ENCODE data around the gene BMPR1B. TPM values are rescaled to one million over a fixed set of nuclear protein-coding genes. Genes with fewer than 3 reads are reported as not detected.

The BMPR1B gene
- total and polyA plus RNA-seq, 2 of the 4 experiments (the other 2 are of a cell fraction), result 0.24 to 0.90 TPM

- Histone ChIP-seq H2BK5ac (ENCODE audit: low read depth, low read length, poor library complexity, severe bottlenecking) (no peak overlapping the region), H3K27ac (ENCODE audit: insufficient read depth, low read length) (no peak overlapping the region), H4K5ac (ENCODE audit: low read depth, low read length) (no peak overlapping the region), H2AK5ac (ENCODE audit: low read depth, low read length) (no peak overlapping the region), H2AK9ac (replicated peaks; ENCODE audit: low read depth, low read length, poor library complexity) (no peak overlapping the region), H2BK15ac (ENCODE audit: low read depth, low read length) (no peak overlapping the region), H3K18ac (ENCODE audit: low read depth, low read length) (no peak overlapping the region), H2BK120ac (ENCODE audit: low read depth, low read length) (no peak overlapping the region), H3K9ac (ENCODE audit: low read depth, low read length) (no peak overlapping the region), H3K4ac (ENCODE audit: low read depth, low read length) (no peak overlapping the region), H3K23ac (ENCODE audit: low read depth, low read length) (no peak overlapping the region), H3K4me3 (ENCODE audit: insufficient read depth, low read depth, low read length) (no peak overlapping the region), H3K27me3 (ENCODE audit: control insufficient read depth, insufficient read depth, low read length) (no peaks in the 10 kb centered on the region), H3K14ac (replicated peaks; ENCODE audit: low read depth, low read length) (no peak overlapping the region), H2AFZ (replicated peaks; ENCODE audit: low read length, poor library complexity) (no peak overlapping the region), H2BK20ac (ENCODE audit: low read depth, low read length) (no peak overlapping the region), H4K8ac (ENCODE audit: low read depth in 2 of 2, low read length in 2 of 2) (no peak overlapping the region), H3K79me1 (ENCODE audit: low read depth in 1 of 2, low read length in 2 of 2) (no peaks in the 10 kb centered on the region), H3K4me1 (ENCODE audit: control insufficient read depth, insufficient read depth, low read length) (no peaks in the 10 kb centered on the region), H4K20me1 (ENCODE audit: insufficient read depth, low read length) (no peaks in the 10 kb centered on the region), H3K56ac (ENCODE audit: extremely low read depth, insufficient read depth, low read length) (no peak overlapping the region), H3K9me3 (ENCODE audit: control insufficient read depth, insufficient read depth, low read length) (no peaks in the 10 kb centered on the region), H4K91ac (ENCODE audit: insufficient read depth, low read depth, low read length) (no peak overlapping the region), H3K36me3 (ENCODE audit: control insufficient read depth, insufficient read depth, low read length) (no peaks in the 10 kb centered on the region), H3K4me2 (ENCODE audit: low read depth, low read length) (no peak overlapping the region), H3K9me1 (ENCODE audit: insufficient read depth, low read length) (no peaks in the 10 kb centered on the region)
- no CpG with 5 or more reads among the region's 2 CpGs for WGBS, 2 experiments (ENCODE audit: extremely low coverage in 2 of 2, insufficient read length in 1 of 2)
- TF ChIP-seq BHLHE40 (IDR thresholded peaks at IDR 0.05; ENCODE audit: low read depth, low read length) (no peak), MAFK (IDR thresholded peaks at IDR 0.05; ENCODE audit: low read depth, low read length) (no peak), RFX5 (IDR thresholded peaks at IDR 0.05; ENCODE audit: low read depth, low read length) (no peak), CEBPB (IDR thresholded peaks at IDR 0.05; ENCODE audit: low read depth, low read length) (no peak), FOS (IDR thresholded peaks at IDR 0.05; ENCODE audit: low read depth, low read length) (no peak), RAD21 (IDR thresholded peaks at IDR 0.05; ENCODE audit: low read length) (no peak), CHD1 (IDR thresholded peaks at IDR 0.05; ENCODE audit: low read depth, low read length) (no peak), MXI1 (IDR thresholded peaks at IDR 0.05; ENCODE audit: borderline replicate concordance, low read depth, low read length) (no peak), MAZ (IDR thresholded peaks at IDR 0.05; ENCODE audit: borderline replicate concordance, low read depth, low read length) (no peak), ELK1 (IDR thresholded peaks at IDR 0.05; ENCODE audit: borderline replicate concordance, low read depth, low read length) (no peak), NFE2L2 (IDR thresholded peaks at IDR 0.05; ENCODE audit: low read depth, low read length) (no peak), POLR2A (IDR thresholded peaks at IDR 0.05; ENCODE audit: low read depth, low read length) (no peak)
- no TSS peak for BruUV-seq (replicated peaks)
- CTCF ChIA-PET, result interaction anchor here (0.6 to 1.9 kb wide), 4 partner anchors 12 to 472 kb away, joined by 3 to 6 read pairs (median 4); no protein-coding TSS in a partner anchor
- POLR2A ChIA-PET (ENCODE audit: unreplicated experiment), result no interaction called here
- intact Hi-C loops (cut with micrococcal nuclease), result loop anchor here (10.0 kb wide), 2 partner anchors 689 to 789 kb away; no protein-coding TSS in a partner anchor
- dilution Hi-C loops (cut with HindIII; ENCODE audit: low sequenced_read_pairs, unreplicated experiment), result no loop called here
- ATAC-seq (ENCODE audit: low read depth) (no peak), DNase-seq (no peak)
- in situ Hi-C loops (cut with MboI; ENCODE audit: low sequenced_read_pairs), result no loop called here
Measured at GRCh38 chr4:95093460-95093859, 335.7 kb downstream of the BMPR1B start.

All from IMR-90 (cell line).